ENCODE results near the gene MKRN3. TPM values are rescaled to one million over a fixed set of nuclear protein-coding genes. Genes with fewer than 3 reads are reported as not detected.
"Not testable (repeated sequence)": the region's sequence is repeated elsewhere in the genome, so short reads cannot be mapped to it uniquely, and the experiment has no call there.

The MKRN3 gene
- total RNA-seq, 6 donors from 2014 or later, result 0.55 to 2.3 (median 2.1) TPM; not detected in 3

GRCh38 chr15:23596736-23597135 is 31.3 kb downstream of the MKRN3 start:
- H3K4me1 ChIP-seq, result no peaks in the 10 kb centered on the region
- WGBS, 2 donors, result 72 to 100% methylated on average over 2 to 5 of the region's 5 CpGs
- H3K27me3 ChIP-seq, result no peaks in the 10 kb centered on the region
- H3K9me3 ChIP-seq, result no peaks in the 10 kb centered on the region
- no peak overlapping the region for H3K4me3 ChIP-seq
- TF ChIP-seq POLR2AphosphoS5 (IDR thresholded peaks at IDR 0.05) (no peak), POLR2A (IDR thresholded peaks at IDR 0.05) (no peak), EP300 (IDR thresholded peaks at IDR 0.05) (no peak)
- TF ChIP-seq, protein P1, sequence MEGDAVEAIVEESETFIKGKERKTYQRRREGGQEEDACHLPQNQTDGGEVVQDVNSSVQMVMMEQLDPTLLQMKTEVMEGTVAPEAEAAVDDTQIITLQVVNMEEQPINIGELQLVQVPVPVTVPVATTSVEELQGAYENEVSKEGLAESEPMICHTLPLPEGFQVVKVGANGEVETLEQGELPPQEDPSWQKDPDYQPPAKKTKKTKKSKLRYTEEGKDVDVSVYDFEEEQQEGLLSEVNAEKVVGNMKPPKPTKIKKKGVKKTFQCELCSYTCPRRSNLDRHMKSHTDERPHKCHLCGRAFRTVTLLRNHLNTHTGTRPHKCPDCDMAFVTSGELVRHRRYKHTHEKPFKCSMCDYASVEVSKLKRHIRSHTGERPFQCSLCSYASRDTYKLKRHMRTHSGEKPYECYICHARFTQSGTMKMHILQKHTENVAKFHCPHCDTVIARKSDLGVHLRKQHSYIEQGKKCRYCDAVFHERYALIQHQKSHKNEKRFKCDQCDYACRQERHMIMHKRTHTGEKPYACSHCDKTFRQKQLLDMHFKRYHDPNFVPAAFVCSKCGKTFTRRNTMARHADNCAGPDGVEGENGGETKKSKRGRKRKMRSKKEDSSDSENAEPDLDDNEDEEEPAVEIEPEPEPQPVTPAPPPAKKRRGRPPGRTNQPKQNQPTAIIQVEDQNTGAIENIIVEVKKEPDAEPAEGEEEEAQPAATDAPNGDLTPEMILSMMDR (IDR thresholded peaks at IDR 0.05), result no peak
- H3K36me3 ChIP-seq, result no peaks in the 10 kb centered on the region
- ATAC-seq (ENCODE audit: low FRiP score in 2 of 2) (no peak), DNase-seq (no peak)
- H3K27ac ChIP-seq, result no peak overlapping the region

DNA sequence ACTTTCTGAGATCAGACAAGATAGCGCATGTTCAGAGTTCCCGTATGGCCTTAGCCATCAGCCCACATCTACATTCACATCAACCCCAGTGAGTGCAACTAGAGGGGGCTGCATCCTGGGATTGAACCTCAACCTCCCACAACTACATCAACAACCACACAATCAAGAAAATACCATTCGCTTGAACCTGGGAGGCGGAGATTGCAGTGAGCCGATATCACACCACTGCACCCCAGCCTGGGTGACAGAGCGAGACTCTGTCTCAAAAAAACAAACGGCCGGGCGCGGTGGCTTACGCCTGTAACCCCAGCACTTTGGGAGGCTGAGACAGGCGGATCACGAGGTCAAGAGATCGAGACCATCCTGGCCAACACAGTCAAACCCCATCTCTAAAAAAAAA is 31.8 kb downstream of the MKRN3 start:
- WGBS, 2 donors, result 87 to 89% methylated on average over 13 to 14 of the region's 14 CpGs
- H3K4me3 ChIP-seq; H3K27me3 ChIP-seq; H3K4me1 ChIP-seq; ATAC-seq (ENCODE audit: low FRiP score in 2 of 2); H3K9me3 ChIP-seq; H3K27ac ChIP-seq; H3K36me3 ChIP-seq: not testable (repeated sequence)
- DNase-seq, result peak in 1 of 2 donors; percentile 13

DNA sequence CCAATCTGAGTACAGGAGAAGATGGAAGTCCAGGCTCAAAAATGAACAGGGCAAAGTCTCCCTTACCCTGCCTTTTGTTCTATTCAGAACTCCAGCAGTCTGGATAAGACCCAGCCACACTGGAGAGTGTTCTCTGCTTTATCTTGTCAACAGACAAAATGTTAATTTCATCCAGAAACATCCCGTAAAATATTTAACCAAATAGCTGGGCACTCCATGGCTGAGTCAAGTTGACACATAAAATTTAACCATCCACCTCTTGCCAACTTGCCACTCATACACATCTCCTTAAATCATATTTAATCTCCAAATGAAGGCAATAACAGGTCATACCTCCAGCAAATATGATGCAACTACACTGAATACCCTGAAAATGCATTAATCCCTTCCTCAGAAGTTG is 33.6 kb downstream of the MKRN3 start:
- Histone ChIP-seq H3K4me1 (no peaks in the 10 kb centered on the region), H3K27ac (no peak overlapping the region), H3K9me3 (no peaks in the 10 kb centered on the region), H3K27me3 (no peaks in the 10 kb centered on the region), H3K4me3 (no peak overlapping the region), H3K36me3 (no peaks in the 10 kb centered on the region)
- 78 to 83% methylated on average over 1 of the region's 1 CpG for WGBS, 2 donors
- TF ChIP-seq POLR2A (IDR thresholded peaks at IDR 0.05) (no peak), POLR2AphosphoS5 (IDR thresholded peaks at IDR 0.05) (no peak), EP300 (IDR thresholded peaks at IDR 0.05) (no peak)
- TF ChIP-seq, protein P1 (IDR thresholded peaks at IDR 0.05), result no peak
- DNase-seq (no peak), ATAC-seq (ENCODE audit: low FRiP score in 2 of 2) (no peak)

- H3K27ac ChIP-seq, result no peak overlapping the region
- 89 to 94% methylated on average over 6 of the region's 6 CpGs for WGBS, 2 donors
- no peaks in the 10 kb centered on the region for H3K4me1 ChIP-seq
- H3K27me3 ChIP-seq, result no peaks in the 10 kb centered on the region
- no peaks in the 10 kb centered on the region for H3K9me3 ChIP-seq
- no peak for ATAC-seq (ENCODE audit: low FRiP score in 2 of 2)
- H3K36me3 ChIP-seq, result no peaks in the 10 kb centered on the region
- H3K4me3 ChIP-seq, result no peak overlapping the region
- DNase-seq, result no peak
- TF ChIP-seq EP300 (IDR thresholded peaks at IDR 0.05) (no peak), POLR2A (IDR thresholded peaks at IDR 0.05) (no peak), POLR2AphosphoS5 (IDR thresholded peaks at IDR 0.05) (no peak)
- TF ChIP-seq, protein P1 (IDR thresholded peaks at IDR 0.05), result no peak
These were observed 36.6 kb downstream of the MKRN3 start for GRCh38 chr15:23602124-23602523.

DNA sequence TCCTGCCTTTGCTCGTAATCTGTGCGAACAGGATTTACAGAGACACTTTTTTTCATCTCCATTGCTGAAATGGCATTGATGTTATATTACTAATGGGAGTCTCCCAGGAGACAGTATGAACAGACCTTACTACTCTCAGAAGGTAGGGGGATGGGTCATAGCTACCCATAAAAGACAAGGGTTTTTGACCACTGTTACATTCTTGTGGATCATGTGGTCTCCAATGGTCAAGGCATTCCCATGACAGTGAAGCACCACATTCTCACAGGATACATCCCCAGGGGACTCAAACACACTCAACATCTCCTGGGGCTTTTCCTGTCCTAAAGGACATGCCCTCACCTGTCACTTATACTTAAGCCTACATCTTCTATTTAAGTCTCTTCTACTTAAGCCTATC is 40.8 kb downstream of the MKRN3 start:
- no peaks in the 10 kb centered on the region for H3K36me3 ChIP-seq
- 88 to 93% methylated on average over 2 of the region's 2 CpGs for WGBS, 2 donors
- no peak for ATAC-seq (ENCODE audit: low FRiP score in 2 of 2)
- TF ChIP-seq POLR2AphosphoS5 (IDR thresholded peaks at IDR 0.05) (no peak), EP300 (IDR thresholded peaks at IDR 0.05) (no peak), POLR2A (IDR thresholded peaks at IDR 0.05) (no peak)
- TF ChIP-seq, protein P1 (IDR thresholded peaks at IDR 0.05), result no peak
- no peak overlapping the region for H3K4me3 ChIP-seq
- H3K27ac ChIP-seq, result no peak overlapping the region
- H3K4me1 ChIP-seq, result no peaks in the 10 kb centered on the region
- H3K9me3 ChIP-seq, result no peaks in the 10 kb centered on the region
- DNase-seq, result no peak
- no peaks in the 10 kb centered on the region for H3K27me3 ChIP-seq

Data from upper lobe of left lung (tissue), 6 donors.